ENCODE measurements around the gene VPS45. TPM values are rescaled to one million over a fixed set of nuclear protein-coding genes. Genes with fewer than 3 reads are reported as not detected.

Gene VPS45
- total and polyA plus RNA-seq, 12 donors = 26.6 to 73.6 (median 49.8) TPM

DNA sequence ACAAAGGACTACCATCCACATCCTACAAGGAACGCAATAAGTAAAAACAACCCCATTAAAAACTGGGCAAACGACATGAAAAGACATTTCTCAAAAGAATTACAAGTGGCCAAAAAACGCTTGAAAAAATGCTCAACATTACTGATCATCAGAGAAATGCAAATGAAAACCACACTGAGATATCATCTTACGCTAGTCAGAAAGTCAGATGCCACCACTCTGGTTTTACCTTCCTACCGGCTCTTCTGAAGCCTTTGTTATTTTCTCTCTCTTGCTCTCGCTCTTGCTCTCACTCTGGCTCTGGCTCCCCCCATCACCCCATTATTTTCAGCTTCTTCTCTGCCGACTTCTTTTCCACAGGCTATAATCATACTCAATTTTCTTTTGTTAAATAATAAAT is 38.8 kb downstream of the VPS45 start:
- DNase-seq (no peak), ATAC-seq (no peak)
- Histone ChIP-seq H3K27ac (peak overlapping the region in 1 of 10 donors; percentile 21), H3K36me3 (peaks cover 0 to 34% (median 6%) of the 10 kb centered on the region in 9 donors), H3K27me3 (no peaks in the 10 kb centered on the region), H3K9me3 (peaks cover 0 to 5% (median 0%) of the 10 kb centered on the region in 11 donors), H3K4me3 (no peak overlapping the region), H3K4me1 (peaks cover 0 to 24% (median 0%) of the 10 kb centered on the region in 9 donors)
- WGBS, 2 donors = 92 to 94% methylated on average over 7 of the region's 7 CpGs
- TF ChIP-seq, protein P1, sequence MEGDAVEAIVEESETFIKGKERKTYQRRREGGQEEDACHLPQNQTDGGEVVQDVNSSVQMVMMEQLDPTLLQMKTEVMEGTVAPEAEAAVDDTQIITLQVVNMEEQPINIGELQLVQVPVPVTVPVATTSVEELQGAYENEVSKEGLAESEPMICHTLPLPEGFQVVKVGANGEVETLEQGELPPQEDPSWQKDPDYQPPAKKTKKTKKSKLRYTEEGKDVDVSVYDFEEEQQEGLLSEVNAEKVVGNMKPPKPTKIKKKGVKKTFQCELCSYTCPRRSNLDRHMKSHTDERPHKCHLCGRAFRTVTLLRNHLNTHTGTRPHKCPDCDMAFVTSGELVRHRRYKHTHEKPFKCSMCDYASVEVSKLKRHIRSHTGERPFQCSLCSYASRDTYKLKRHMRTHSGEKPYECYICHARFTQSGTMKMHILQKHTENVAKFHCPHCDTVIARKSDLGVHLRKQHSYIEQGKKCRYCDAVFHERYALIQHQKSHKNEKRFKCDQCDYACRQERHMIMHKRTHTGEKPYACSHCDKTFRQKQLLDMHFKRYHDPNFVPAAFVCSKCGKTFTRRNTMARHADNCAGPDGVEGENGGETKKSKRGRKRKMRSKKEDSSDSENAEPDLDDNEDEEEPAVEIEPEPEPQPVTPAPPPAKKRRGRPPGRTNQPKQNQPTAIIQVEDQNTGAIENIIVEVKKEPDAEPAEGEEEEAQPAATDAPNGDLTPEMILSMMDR (IDR thresholded peaks at IDR 0.05) = no peak
- intact Hi-C loops (cut with DNase I) = no loop called here

DNA sequence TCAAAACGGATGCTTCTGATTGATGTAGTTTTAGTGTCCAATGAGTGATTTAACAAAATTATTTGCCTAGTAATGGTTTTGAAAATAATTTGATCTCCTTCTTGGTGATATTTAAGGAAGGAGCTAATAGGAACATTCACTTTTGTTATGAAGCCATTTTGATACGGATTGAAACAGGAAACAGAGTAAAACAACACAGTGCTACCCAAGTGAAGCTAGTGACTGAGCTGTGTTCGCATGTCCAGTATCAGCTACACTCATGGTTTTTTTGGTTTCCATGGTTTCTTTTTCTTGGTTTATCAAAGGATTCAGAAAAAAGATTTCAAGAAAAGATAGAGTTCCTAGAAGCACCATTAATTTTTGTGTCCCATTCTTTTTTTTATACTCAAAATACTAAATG is 42.0 kb downstream of the VPS45 start:
- H3K27me3 ChIP-seq = no peaks in the 10 kb centered on the region
- intact Hi-C loops (cut with DNase I) = no loop called here
- peaks cover 0 to 25% (median 0%) of the 10 kb centered on the region in 9 donors for H3K4me1 ChIP-seq
- peak overlapping the region in 1 of 10 donors; percentile 25 for H3K4me3 ChIP-seq
- H3K36me3 ChIP-seq = peaks cover 0 to 51% (median 0%) of the 10 kb centered on the region in 9 donors
- TF ChIP-seq, protein P1 (IDR thresholded peaks at IDR 0.05) = no peak
- peak overlapping the region in 5 of 10 donors; percentile 17 to 77 (median 31) for H3K27ac ChIP-seq
- 69 to 71% methylated on average over 3 of the region's 3 CpGs for WGBS, 2 donors
- peaks cover 0 to 9% (median 2%) of the 10 kb centered on the region in 11 donors for H3K9me3 ChIP-seq
- ATAC-seq = peak in 1 of 8 donors; percentile 25
- no peak for DNase-seq

DNA sequence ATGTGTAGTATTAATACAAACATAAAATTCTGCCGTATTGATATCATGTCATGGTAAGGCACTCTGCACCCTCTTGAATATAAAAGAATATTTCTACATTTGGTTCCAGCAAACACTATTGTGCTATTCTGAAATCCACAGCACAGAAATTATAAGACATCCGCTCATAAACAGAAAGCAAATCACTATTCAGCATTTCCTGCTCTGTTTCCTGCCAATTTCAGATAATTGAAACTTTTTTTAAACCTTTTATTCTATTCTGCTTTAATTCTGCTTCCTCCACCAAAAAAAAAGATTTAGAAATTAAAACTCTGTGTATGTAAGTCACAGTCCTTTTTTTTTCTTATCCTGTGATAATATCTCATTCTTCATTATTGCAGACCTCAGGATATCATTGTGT is 42.5 kb downstream of the VPS45 start:
- peak in 3 of 8 donors; percentile 29 to 76 (median 37) for ATAC-seq
- Histone ChIP-seq H3K27ac (peak overlapping the region in 7 of 10 donors; percentile 1 to 77 (median 31)), H3K4me3 (peak overlapping the region in 1 of 10 donors; percentile 25), H3K27me3 (no peaks in the 10 kb centered on the region), H3K4me1 (peaks cover 0 to 25% (median 0%) of the 10 kb centered on the region in 9 donors), H3K9me3 (peaks cover 0 to 15% (median 7%) of the 10 kb centered on the region in 11 donors), H3K36me3 (peaks cover 0 to 51% (median 1%) of the 10 kb centered on the region in 9 donors)
- no peak for DNase-seq
- intact Hi-C loops (cut with DNase I) = no loop called here
- WGBS, 2 donors = 55 to 65% methylated on average over 2 of the region's 2 CpGs
- TF ChIP-seq, protein P1 (IDR thresholded peaks at IDR 0.05) = no peak

DNA sequence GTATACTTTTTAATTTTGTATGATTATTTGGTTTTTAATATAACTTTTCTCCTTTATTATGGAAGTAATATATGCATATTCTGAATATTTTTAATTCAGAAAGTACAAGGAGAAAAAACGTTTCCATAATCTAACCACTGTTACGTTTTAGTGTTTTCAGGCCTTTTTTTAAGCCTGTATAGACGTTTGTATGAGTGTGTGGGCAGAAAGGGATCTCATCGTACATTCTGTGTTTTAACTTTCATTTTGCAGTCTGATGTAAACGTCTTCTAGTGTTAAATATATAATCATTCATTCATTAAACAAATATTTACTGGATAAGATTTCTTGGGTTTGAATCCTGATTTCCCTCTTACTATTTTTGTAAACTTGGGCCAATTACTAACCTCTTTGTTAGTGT is 44.1 kb downstream of the VPS45 start:
- TF ChIP-seq, protein P1 (IDR thresholded peaks at IDR 0.05) = no peak

More for the DNA sequence above, 44.1 kb downstream of the VPS45 start:
- WGBS, 2 donors = 82 to 87% methylated on average over 5 of the region's 5 CpGs
- ATAC-seq (no peak), DNase-seq (no peak)
- Histone ChIP-seq H3K27me3 (no peaks in the 10 kb centered on the region), H3K9me3 (peaks cover 0 to 18% (median 12%) of the 10 kb centered on the region in 11 donors), H3K36me3 (peaks cover 0 to 61% (median 5%) of the 10 kb centered on the region in 9 donors), H3K4me1 (peaks cover 0 to 25% (median 0%) of the 10 kb centered on the region in 9 donors), H3K27ac (no peak overlapping the region), H3K4me3 (peak overlapping the region in 1 of 10 donors; percentile 8)
- intact Hi-C loops (cut with DNase I) = no loop called here

All from heart right ventricle (tissue), 16 donors.